ENCODE measurements around the gene C11orf58.

C11orf58 gene

DNA sequence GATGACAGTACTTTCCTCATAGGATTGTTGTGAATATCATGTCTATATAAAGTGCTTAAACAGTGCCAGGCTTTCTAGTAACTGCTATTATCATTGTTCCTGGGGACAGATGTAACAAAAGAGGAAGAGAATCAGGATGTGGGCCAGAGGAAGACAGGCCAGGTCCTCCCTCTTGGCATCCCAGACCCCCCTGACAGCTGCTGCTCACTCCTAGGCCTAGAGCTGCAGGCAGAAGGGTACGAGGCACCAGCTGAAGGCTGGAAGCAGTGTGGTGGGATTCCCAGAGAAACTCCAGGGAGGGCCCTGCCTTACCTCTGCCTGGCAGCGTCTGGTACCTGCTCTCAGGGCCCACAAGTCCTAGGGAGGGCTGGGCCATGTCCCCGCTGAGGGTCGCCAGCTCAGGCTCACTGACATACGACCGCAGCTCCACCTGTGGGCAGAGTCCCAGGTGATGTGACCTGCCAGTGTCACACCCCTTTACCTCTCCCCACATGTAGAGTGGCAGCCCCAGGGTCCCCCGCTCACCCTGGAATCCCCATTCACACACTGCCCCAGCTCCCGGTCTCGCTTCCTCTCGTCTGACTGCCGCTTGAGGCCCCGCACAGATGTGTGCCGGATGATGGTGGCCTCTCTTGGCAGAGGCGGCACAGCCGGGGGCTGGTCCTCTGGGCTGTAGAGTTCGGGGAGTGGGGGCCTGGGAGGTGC lies 52.2 kb downstream of the C11orf58 start:
- ChIA-PET CTCF (interaction anchor here (1.0 to 10.8 kb wide), 5 partner anchors 20 to 737 kb away, joined by 5 to 148 read pairs (median 80); no protein-coding TSS in a partner anchor), POLR2A (no interaction called here)
- DNase-seq (ENCODE audit: extremely low spot score), result no peak
- TF ChIP-seq, protein P1, sequence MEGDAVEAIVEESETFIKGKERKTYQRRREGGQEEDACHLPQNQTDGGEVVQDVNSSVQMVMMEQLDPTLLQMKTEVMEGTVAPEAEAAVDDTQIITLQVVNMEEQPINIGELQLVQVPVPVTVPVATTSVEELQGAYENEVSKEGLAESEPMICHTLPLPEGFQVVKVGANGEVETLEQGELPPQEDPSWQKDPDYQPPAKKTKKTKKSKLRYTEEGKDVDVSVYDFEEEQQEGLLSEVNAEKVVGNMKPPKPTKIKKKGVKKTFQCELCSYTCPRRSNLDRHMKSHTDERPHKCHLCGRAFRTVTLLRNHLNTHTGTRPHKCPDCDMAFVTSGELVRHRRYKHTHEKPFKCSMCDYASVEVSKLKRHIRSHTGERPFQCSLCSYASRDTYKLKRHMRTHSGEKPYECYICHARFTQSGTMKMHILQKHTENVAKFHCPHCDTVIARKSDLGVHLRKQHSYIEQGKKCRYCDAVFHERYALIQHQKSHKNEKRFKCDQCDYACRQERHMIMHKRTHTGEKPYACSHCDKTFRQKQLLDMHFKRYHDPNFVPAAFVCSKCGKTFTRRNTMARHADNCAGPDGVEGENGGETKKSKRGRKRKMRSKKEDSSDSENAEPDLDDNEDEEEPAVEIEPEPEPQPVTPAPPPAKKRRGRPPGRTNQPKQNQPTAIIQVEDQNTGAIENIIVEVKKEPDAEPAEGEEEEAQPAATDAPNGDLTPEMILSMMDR (IDR thresholded peaks at IDR 0.05; ENCODE audit: control extremely low read depth, extremely low read depth, low read depth, missing control alignments), result no peak

DNA sequence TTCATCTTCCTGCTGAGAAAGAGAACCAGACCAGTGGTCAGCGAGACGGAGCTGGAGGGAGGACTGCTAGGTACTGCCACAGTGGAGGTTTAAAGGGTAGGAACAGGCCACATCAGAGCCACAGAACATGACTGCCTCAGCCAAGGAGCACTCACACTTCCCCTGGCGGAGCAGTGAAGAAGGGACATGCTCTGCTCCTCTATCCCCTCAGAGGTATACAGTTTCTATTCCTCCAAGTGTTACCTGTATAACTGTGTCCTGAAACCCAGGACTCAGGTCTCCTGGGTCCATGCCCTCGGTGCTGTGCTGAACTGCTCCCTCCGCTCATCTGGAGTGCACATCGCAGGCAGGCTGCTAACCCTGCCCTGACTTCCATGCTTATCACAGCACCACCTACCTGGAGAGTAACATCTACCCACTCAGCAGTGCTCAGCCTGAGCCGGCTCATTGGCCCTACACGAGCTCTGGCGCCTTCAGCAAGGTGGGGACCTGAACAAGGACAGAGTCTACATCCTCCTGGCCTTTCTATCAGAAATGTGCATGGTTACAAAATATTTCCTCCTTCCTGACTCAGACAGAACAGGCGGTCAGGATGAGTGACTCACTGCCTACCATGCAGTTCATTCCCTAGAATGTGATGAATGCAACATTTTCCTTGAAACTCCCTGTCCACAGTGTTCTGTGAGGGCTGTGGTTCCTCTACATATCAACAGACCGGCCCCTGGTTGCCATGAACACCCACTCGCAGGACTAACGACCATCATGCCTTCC lies 52.9 kb downstream of the C11orf58 start:
- ChIA-PET CTCF (interaction anchor here (1.0 to 10.8 kb wide), 2 partner anchors 21 to 737 kb away, joined by 5 to 148 read pairs; no protein-coding TSS in a partner anchor), POLR2A (no interaction called here)
- TF ChIP-seq, protein P1 (IDR thresholded peaks at IDR 0.05; ENCODE audit: control extremely low read depth, extremely low read depth, low read depth, missing control alignments), result no peak
- no peak for DNase-seq (ENCODE audit: extremely low spot score)

DNA sequence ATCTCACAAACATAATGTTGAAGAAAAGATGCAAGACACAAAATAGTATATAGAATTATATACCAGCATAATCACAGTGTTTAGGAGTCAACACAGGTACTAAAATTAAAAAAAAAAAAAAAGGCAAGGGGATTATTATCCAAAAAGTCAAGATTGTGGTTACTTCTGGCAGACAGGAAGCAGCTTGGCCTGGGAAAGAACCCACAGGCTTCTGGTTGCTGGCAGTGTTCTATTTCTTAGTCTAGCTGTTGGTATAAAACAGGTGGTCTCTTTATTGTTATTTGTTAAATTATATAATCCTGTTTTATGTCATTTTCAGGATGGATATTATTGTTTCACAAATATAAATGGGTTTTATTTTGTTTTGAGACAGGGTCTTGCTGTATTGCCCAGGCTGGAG lies 54.0 kb downstream of the C11orf58 start:
- TF ChIP-seq, protein P1 (IDR thresholded peaks at IDR 0.05; ENCODE audit: control extremely low read depth, extremely low read depth, low read depth, missing control alignments), result no peak
- no peak for DNase-seq (ENCODE audit: extremely low spot score)
- ChIA-PET CTCF (interaction anchor here (1.3 kb wide), 1 partner anchor 8 kb away, joined by 4 read pairs; no protein-coding TSS in a partner anchor), POLR2A (no interaction called here)

DNA sequence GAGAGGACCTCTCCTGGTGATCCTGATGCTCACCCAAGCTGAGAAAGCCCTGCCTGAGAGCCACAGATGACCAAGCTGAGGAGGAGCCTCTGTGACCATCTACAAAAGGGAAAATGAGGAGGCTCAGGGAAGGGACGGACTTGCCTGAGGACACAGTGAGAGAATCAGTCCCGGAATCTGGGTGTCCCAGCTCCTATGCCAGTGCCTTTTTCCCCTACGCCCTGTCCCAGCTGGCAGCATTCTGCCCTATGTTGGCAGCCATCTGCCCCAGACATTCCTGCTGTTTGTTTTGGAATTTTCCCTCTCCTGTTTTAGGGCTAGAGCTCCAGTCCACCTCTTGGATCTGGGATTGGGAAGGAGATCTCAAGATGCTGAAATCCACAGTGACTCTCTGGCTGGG lies 54.6 kb downstream of the C11orf58 start:
- no peak for DNase-seq (ENCODE audit: extremely low spot score)
- ChIA-PET POLR2A (no interaction called here), CTCF (interaction anchor here (1.3 kb wide), 1 partner anchor 9 kb away, joined by 4 read pairs; no protein-coding TSS in a partner anchor)
- TF ChIP-seq, protein P1 (IDR thresholded peaks at IDR 0.05; ENCODE audit: control extremely low read depth, extremely low read depth, low read depth, missing control alignments), result no peak

DNA sequence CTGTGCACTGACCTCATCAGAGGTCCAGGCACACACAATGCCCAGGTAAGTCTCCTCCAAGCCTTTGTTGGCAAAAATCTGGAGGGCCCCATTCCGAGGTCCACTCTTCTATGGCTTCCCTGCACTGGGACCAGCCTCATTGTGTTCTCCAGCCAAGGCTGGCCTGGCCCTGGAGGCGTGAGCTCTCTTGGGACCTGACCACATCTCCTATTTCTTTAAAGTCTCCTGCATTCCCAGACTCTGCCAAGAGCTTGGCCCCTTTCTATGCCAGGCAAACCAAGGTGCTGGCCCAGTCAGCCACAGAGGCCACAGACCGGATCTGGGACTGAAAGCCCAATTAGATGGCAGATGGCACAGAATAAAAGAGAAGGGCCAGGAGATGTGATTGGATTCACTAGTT lies 55.1 kb downstream of the C11orf58 start:
- no peak for DNase-seq (ENCODE audit: extremely low spot score)
- ChIA-PET POLR2A (interaction anchor here (0.7 kb wide), 1 partner anchor 584 kb away, joined by 3 read pairs; no protein-coding TSS in a partner anchor), CTCF (interaction anchor here (1.6 kb wide), 1 partner anchor 27 kb away, joined by 5 read pairs; no protein-coding TSS in a partner anchor)
- TF ChIP-seq, protein P1 (IDR thresholded peaks at IDR 0.05; ENCODE audit: control extremely low read depth, extremely low read depth, low read depth, missing control alignments), result no peak

DNA sequence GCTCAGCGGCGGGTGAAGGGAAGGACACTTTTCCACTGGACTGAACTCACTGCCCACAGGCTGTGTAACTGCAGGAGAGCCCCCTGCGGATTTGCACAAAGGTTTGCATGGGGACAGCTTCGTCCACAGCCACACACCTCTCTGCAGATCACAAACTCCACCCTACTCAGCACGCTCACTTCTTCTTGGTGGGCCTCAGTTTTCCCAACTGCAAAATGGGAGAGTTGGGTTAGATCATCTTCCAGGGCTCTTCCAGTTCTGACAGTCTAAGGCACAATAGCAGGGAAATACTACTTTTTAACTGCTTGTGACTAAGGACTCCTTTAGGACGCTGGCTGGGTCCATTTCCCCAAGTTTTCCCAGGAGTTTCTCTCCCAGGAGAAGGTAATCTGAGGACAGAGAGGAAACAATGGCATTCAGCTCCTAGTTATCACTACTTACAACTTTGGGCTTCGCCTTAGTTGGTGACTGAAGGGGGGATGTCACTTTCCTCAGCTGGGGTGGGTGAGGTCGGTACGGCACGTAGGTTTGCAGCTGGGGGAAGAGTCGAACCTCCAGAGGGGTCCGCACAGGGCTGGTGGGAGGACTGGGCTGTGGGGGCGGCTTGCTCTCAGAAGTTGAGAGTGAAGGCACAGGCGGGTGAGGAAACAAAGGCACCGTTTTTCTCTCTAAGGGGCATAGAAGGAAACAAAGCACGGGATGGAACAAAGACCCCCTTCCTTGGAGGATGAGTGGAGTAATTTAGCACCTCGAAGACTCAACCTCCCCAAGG lies 55.8 kb downstream of the C11orf58 start:
- ChIA-PET CTCF (interaction anchor here (1.4 to 9.3 kb wide), 3 partner anchors 8 to 26 kb away, joined by 4 to 120 read pairs (median 5); no protein-coding TSS in a partner anchor), POLR2A (interaction anchor here (0.7 kb wide), 1 partner anchor 583 kb away, joined by 3 read pairs; no protein-coding TSS in a partner anchor)
- DNase-seq (ENCODE audit: extremely low spot score), result no peak
- TF ChIP-seq, protein P1 (IDR thresholded peaks at IDR 0.05; ENCODE audit: control extremely low read depth, extremely low read depth, low read depth, missing control alignments), result no peak

Data from GM10248 (cell line).